MG63 (cell line): ENCODE results near the gene NR2F1-AS1. TPM values are rescaled to one million over a fixed set of nuclear protein-coding genes. Genes with fewer than 3 reads are reported as not detected.

ENCODE experiments used
- DNase-seq: peaks from one replicate; pipeline ENCODE4 v3.0.0-alpha.2; 2020
- H3K27me3 ChIP-seq: fragments of 250-450 bp; sonication (Bioruptor Pico); 2 replicates; pipeline ENCODE4 v1.5.1; 2020; ENCODE audit warnings: mild to moderate bottlenecking, moderate library complexity
- H3K36me3 ChIP-seq: fragments of 250-450 bp; sonication (Bioruptor Pico); 2 replicates; pipeline ENCODE4 v1.5.1; 2020; ENCODE audit warnings: mild to moderate bottlenecking, moderate library complexity
- H3K4me3 ChIP-seq: fragments of 250-450 bp; sonication (Bioruptor Pico); 2 replicates; pipeline ENCODE4 v1.5.1; 2020; ENCODE audit warnings: mild to moderate bottlenecking, moderate library complexity
- H3K9me3 ChIP-seq: fragments of 250-450 bp; sonication (Bioruptor Pico); 2 replicates; pipeline ENCODE4 v1.5.1; 2020; ENCODE audit warnings: mild to moderate bottlenecking, moderate library complexity
- total RNA-seq: library from RNA; depleted of rRNA; stranded (reverse); fragments of >200 nt; shearing (Covaris generic); gene quantifications from 2 replicates; pipeline ENCODE4 v1.2.3, GENCODE V29; 2014; ENCODE audit warnings: low replicate concordance

The NR2F1-AS1 gene
- total RNA-seq, 1 experiment from 2014 or later: 15.1 TPM

- Histone ChIP-seq H3K4me3 (peak overlapping the region; percentile 79), H3K36me3 (peaks cover 24% of the 10 kb centered on the region), H3K27me3 (no peaks in the 10 kb centered on the region), H3K9me3 (no peaks in the 10 kb centered on the region)
- DNase-seq: peak; percentile 50
Measured at GRCh38 chr5:93584596-93585040, 3.6 kb upstream of the NR2F1-AS1 start.

- peak overlapping the region; percentile 80 for H3K4me3 ChIP-seq
- H3K9me3 ChIP-seq: no peaks in the 10 kb centered on the region
- peak; percentile 86 for DNase-seq
- peaks cover 18% of the 10 kb centered on the region for H3K36me3 ChIP-seq
- no peaks in the 10 kb centered on the region for H3K27me3 ChIP-seq
Measured at GRCh38 chr5:93583768-93584595, 3.0 kb upstream of the NR2F1-AS1 start.

- no peaks in the 10 kb centered on the region for H3K9me3 ChIP-seq
- no peaks in the 10 kb centered on the region for H3K27me3 ChIP-seq
- DNase-seq: no peak
- H3K36me3 ChIP-seq: peaks cover 14% of the 10 kb centered on the region
- H3K4me3 ChIP-seq: peak overlapping the region; percentile 80
Measured at GRCh38 chr5:93583439-93583767, 2.4 kb upstream of the NR2F1-AS1 start.

- Histone ChIP-seq H3K4me3 (peak within 1 kb of the TSS; percentile 80), H3K9me3 (no peaks in the 10 kb centered on the region), H3K36me3 (peaks cover 10% of the 10 kb centered on the region), H3K27me3 (no peaks in the 10 kb centered on the region)
- DNase-seq: peak; percentile 98
Measured at GRCh38 chr5:93582677-93583438, 1.8 kb upstream of the NR2F1-AS1 start, which contains the start of gene NR2F1. Gene NR2F1, plus strand, starts transcription at chr5:93583222. Its CDS starts 1,802 bp downstream, at chr5:93585024.

GRCh38 chr5:93582167-93582462, 1.1 kb upstream of the NR2F1-AS1 start:
- no peak for DNase-seq

GRCh38 chr5:93580063-93580926, 724 bp downstream of the NR2F1-AS1 start:
- H3K36me3 ChIP-seq: no peaks in the 10 kb centered on the region

More at GRCh38 chr5:93582167-93582462, 1.1 kb upstream of the NR2F1-AS1 start:
- Histone ChIP-seq H3K36me3 (peaks cover 6% of the 10 kb centered on the region; the same call in 1 of the 2 replicates), H3K4me3 (peak overlapping the region; percentile 80), H3K9me3 (no peaks in the 10 kb centered on the region), H3K27me3 (no peaks in the 10 kb centered on the region)

GRCh38 chr5:93579692-93580062, 1.3 kb downstream of the NR2F1-AS1 start:
- Histone ChIP-seq H3K4me3 (peak overlapping the region; percentile 70), H3K27me3 (no peaks in the 10 kb centered on the region), H3K36me3 (no peaks in the 10 kb centered on the region; the same call in 1 of the 2 replicates), H3K9me3 (no peaks in the 10 kb centered on the region)
- DNase-seq: peak; percentile 45

More at GRCh38 chr5:93580063-93580926, 724 bp downstream of the NR2F1-AS1 start:
- Histone ChIP-seq H3K4me3 (peak overlapping the region; percentile 70), H3K9me3 (no peaks in the 10 kb centered on the region), H3K27me3 (no peaks in the 10 kb centered on the region)
- DNase-seq: peak; percentile 75

GRCh38 chr5:93578813-93579691, 2.0 kb downstream of the NR2F1-AS1 start:
- Histone ChIP-seq H3K27me3 (no peaks in the 10 kb centered on the region), H3K9me3 (no peaks in the 10 kb centered on the region), H3K36me3 (peaks cover 2% of the 10 kb centered on the region), H3K4me3 (peak overlapping the region; percentile 70)
- DNase-seq: peak; percentile 62

GRCh38 chr5:93577854-93578812, 2.9 kb downstream of the NR2F1-AS1 start:
- Histone ChIP-seq H3K36me3 (peaks cover 11% of the 10 kb centered on the region), H3K27me3 (no peaks in the 10 kb centered on the region), H3K4me3 (no peak overlapping the region), H3K9me3 (0 out of 2 replicates have a peak, but pooled peaks cover under 1% of the 10 kb centered on the region)
- no peak for DNase-seq

- Histone ChIP-seq H3K27me3 (no peaks in the 10 kb centered on the region), H3K9me3 (0 out of 2 replicates have a peak, but pooled peaks cover 2% of the 10 kb centered on the region), H3K36me3 (peaks cover 20% of the 10 kb centered on the region), H3K4me3 (no peak overlapping the region)
- no peak for DNase-seq
Measured at GRCh38 chr5:93576994-93577853, 3.8 kb downstream of the NR2F1-AS1 start.

GRCh38 chr5:93575461-93576414, 5.3 kb downstream of the NR2F1-AS1 start:
- Histone ChIP-seq H3K4me3 (no peak overlapping the region), H3K27me3 (no peaks in the 10 kb centered on the region), H3K36me3 (peaks cover 29% of the 10 kb centered on the region), H3K9me3 (0 out of 2 replicates have a peak, but pooled peaks cover 2% of the 10 kb centered on the region)
- no peak for DNase-seq

GRCh38 chr5:93574491-93575305, 6.3 kb downstream of the NR2F1-AS1 start:
- Histone ChIP-seq H3K36me3 (peaks cover 29% of the 10 kb centered on the region), H3K9me3 (0 out of 2 replicates have a peak, but pooled peaks cover 2% of the 10 kb centered on the region), H3K4me3 (no peak overlapping the region), H3K27me3 (no peaks in the 10 kb centered on the region)
- no peak for DNase-seq
